OCI-LY7 (cell line): ENCODE results near the gene HRH2.

Source experiments
- EZH2phosphoT487 ChIP-seq: fragments of 200-600 bp; sonication (generic); IDR thresholded peaks from 2 replicates; pipeline ENCODE4 v1.6.1; 2018; ENCODE audit warnings: low read depth, borderline replicate concordance, mild to moderate bottlenecking, mixed run types, antibody characterized with exemption, low read length, moderate library complexity, mixed read lengths
- TF ChIP-seq, protein P1 (sequence below): fragments of 200-600 bp; sonication (generic); conservative IDR thresholded peaks from 2 replicates; pipeline ENCODE4 v1.5.1; 2014; ENCODE audit warnings: mild to moderate bottlenecking, antibody characterized with exemption, low read length, moderate library complexity, mixed read lengths

GRCh38 chr5:175691761-175692160, 33.9 kb downstream of the HRH2 start:
- TF ChIP-seq, protein P1, sequence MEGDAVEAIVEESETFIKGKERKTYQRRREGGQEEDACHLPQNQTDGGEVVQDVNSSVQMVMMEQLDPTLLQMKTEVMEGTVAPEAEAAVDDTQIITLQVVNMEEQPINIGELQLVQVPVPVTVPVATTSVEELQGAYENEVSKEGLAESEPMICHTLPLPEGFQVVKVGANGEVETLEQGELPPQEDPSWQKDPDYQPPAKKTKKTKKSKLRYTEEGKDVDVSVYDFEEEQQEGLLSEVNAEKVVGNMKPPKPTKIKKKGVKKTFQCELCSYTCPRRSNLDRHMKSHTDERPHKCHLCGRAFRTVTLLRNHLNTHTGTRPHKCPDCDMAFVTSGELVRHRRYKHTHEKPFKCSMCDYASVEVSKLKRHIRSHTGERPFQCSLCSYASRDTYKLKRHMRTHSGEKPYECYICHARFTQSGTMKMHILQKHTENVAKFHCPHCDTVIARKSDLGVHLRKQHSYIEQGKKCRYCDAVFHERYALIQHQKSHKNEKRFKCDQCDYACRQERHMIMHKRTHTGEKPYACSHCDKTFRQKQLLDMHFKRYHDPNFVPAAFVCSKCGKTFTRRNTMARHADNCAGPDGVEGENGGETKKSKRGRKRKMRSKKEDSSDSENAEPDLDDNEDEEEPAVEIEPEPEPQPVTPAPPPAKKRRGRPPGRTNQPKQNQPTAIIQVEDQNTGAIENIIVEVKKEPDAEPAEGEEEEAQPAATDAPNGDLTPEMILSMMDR: no peak
- TF ChIP-seq EZH2phosphoT487: no peak
